ENCODE measurements around the gene SMG6. TPM values are rescaled to one million over a fixed set of nuclear protein-coding genes. Genes with fewer than 3 reads are reported as not detected.
"Not testable (repeated sequence)": the region's sequence is repeated elsewhere in the genome, so short reads cannot be mapped to it uniquely, and the experiment has no call there.

Gene SMG6
- total RNA-seq, 1 experiment from 2014 or later = 28.6 TPM

GRCh38 chr17:2266045-2266864, 37.3 kb downstream of the SMG6 start:
- H2BK120ac ChIP-seq (ENCODE audit: low read depth, low read length, poor library complexity, severe bottlenecking) = no peak overlapping the region
- H3K4me3 Mint-ChIP-seq = no peak overlapping the region
- DNase-seq = no peak
- H3K9ac ChIP-seq (ENCODE audit: extremely low read depth, insufficient read length, low read length) = no peak overlapping the region
- no peaks in the 10 kb centered on the region for H3K9me3 ChIP-seq (ENCODE audit: control insufficient read depth, low read depth, low read length)
- H4K20me1 ChIP-seq (ENCODE audit: control insufficient read depth, insufficient read depth, insufficient read length) = no peaks in the 10 kb centered on the region
- no peak overlapping the region for H4K91ac ChIP-seq (ENCODE audit: insufficient read length, low read depth, low read length)
- H3K4ac ChIP-seq (ENCODE audit: low read depth, low read length) = no peak overlapping the region
- no peak overlapping the region for H3K4me2 ChIP-seq (ENCODE audit: insufficient read depth, insufficient read length, low read length)
- no peaks in the 10 kb centered on the region for H3K79me1 ChIP-seq (ENCODE audit: insufficient read depth, low read depth, low read length, poor library complexity, severe bottlenecking)
- no peak overlapping the region for H3K23ac ChIP-seq (ENCODE audit: insufficient read length, low read depth, low read length)
- peaks cover 0 to 29% (median 4%) of the 10 kb centered on the region in 3 experiments; a peak in 4 of 7 replicates for H3K36me3 Mint-ChIP-seq (ENCODE audit: insufficient read depth in 1 of 3, low read depth in 3 of 3)
- no peaks in the 10 kb centered on the region for H3K27me3 ChIP-seq (ENCODE audit: insufficient read depth, low read length)
- no peak overlapping the region for H3K18ac ChIP-seq (ENCODE audit: insufficient read length, low read depth, low read length)
- no peak overlapping the region for H2BK12ac ChIP-seq (ENCODE audit: insufficient read length, low read depth, low read length)
- H2AFZ ChIP-seq (ENCODE audit: low read length) = no peak overlapping the region
- WGBS (ENCODE audit: extremely low coverage, insufficient read length, low lambda C conversion rate) = no CpG with 5 or more reads among the region's 13 CpGs
- H2BK20ac ChIP-seq (ENCODE audit: low read depth, low read length, poor library complexity, severe bottlenecking) = no peak overlapping the region
- H3K4me1 Mint-ChIP-seq = no peaks in the 10 kb centered on the region
- no peaks in the 10 kb centered on the region for H3K23me2 ChIP-seq (ENCODE audit: insufficient read length, low read depth, low read length, poor library complexity, severe bottlenecking)
- H3K56ac ChIP-seq (ENCODE audit: insufficient read length, low read depth, low read length) = no peak overlapping the region
- H3K79me2 ChIP-seq (ENCODE audit: insufficient read depth, low read length) = no peaks in the 10 kb centered on the region
- no peak overlapping the region for H3K27ac ChIP-seq (ENCODE audit: insufficient read length, low read depth, low read length)
- no peak overlapping the region for H3T11ph ChIP-seq (ENCODE audit: low read length)
- no peak overlapping the region for H3K14ac ChIP-seq (ENCODE audit: insufficient read depth, low read length)
- no peak overlapping the region for H2BK15ac ChIP-seq (ENCODE audit: low read depth, low read length)
- no peak overlapping the region for H4K5ac ChIP-seq (ENCODE audit: insufficient read length, low read depth, low read length)
- H3K27ac Mint-ChIP-seq = no peak overlapping the region; a peak in 1 of 7 replicates
- H3K4me1 ChIP-seq (ENCODE audit: insufficient read depth, low read length) = no peaks in the 10 kb centered on the region
- H2BK5ac ChIP-seq (ENCODE audit: insufficient read length, low read length) = no peak overlapping the region
- H4K8ac ChIP-seq (replicated peaks; ENCODE audit: insufficient read length, low read depth, low read length) = no peak overlapping the region
- H3K27me3 Mint-ChIP-seq (ENCODE audit: low read depth) = no peaks in the 10 kb centered on the region
- TF ChIP-seq, protein P1, sequence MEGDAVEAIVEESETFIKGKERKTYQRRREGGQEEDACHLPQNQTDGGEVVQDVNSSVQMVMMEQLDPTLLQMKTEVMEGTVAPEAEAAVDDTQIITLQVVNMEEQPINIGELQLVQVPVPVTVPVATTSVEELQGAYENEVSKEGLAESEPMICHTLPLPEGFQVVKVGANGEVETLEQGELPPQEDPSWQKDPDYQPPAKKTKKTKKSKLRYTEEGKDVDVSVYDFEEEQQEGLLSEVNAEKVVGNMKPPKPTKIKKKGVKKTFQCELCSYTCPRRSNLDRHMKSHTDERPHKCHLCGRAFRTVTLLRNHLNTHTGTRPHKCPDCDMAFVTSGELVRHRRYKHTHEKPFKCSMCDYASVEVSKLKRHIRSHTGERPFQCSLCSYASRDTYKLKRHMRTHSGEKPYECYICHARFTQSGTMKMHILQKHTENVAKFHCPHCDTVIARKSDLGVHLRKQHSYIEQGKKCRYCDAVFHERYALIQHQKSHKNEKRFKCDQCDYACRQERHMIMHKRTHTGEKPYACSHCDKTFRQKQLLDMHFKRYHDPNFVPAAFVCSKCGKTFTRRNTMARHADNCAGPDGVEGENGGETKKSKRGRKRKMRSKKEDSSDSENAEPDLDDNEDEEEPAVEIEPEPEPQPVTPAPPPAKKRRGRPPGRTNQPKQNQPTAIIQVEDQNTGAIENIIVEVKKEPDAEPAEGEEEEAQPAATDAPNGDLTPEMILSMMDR (conservative IDR thresholded peaks at IDR 0.05) = no peak
- no peaks in the 10 kb centered on the region for H3K9me3 Mint-ChIP-seq
- H2AK5ac ChIP-seq (ENCODE audit: insufficient read length, low read length) = no peak overlapping the region

- H3K4me1 Mint-ChIP-seq; H3K56ac ChIP-seq (ENCODE audit: insufficient read length, low read depth, low read length); H3K79me1 ChIP-seq (ENCODE audit: insufficient read depth, low read depth, low read length, poor library complexity, severe bottlenecking); H4K5ac ChIP-seq (ENCODE audit: insufficient read length, low read depth, low read length); H3K9ac ChIP-seq (ENCODE audit: extremely low read depth, insufficient read length, low read length); H2BK120ac ChIP-seq (ENCODE audit: low read depth, low read length, poor library complexity, severe bottlenecking); H3K9me3 ChIP-seq (ENCODE audit: control insufficient read depth, low read depth, low read length); H3K27me3 ChIP-seq (ENCODE audit: insufficient read depth, low read length); H3K27ac Mint-ChIP-seq; H4K91ac ChIP-seq (ENCODE audit: insufficient read length, low read depth, low read length); H3K4me1 ChIP-seq (ENCODE audit: insufficient read depth, low read length); H2BK5ac ChIP-seq (ENCODE audit: insufficient read length, low read length); H2AK5ac ChIP-seq (ENCODE audit: insufficient read length, low read length); H2BK12ac ChIP-seq (ENCODE audit: insufficient read length, low read depth, low read length); H3K27ac ChIP-seq (ENCODE audit: insufficient read length, low read depth, low read length); H3K14ac ChIP-seq (ENCODE audit: insufficient read depth, low read length); H3K4me3 Mint-ChIP-seq; H3K4me2 ChIP-seq (ENCODE audit: insufficient read depth, insufficient read length, low read length); H2BK15ac ChIP-seq (ENCODE audit: low read depth, low read length); H3K27me3 Mint-ChIP-seq (ENCODE audit: low read depth); H4K20me1 ChIP-seq (ENCODE audit: control insufficient read depth, insufficient read depth, insufficient read length); H3K4ac ChIP-seq (ENCODE audit: low read depth, low read length); H4K8ac ChIP-seq (replicated peaks; ENCODE audit: insufficient read length, low read depth, low read length); H2BK20ac ChIP-seq (ENCODE audit: low read depth, low read length, poor library complexity, severe bottlenecking); H3K23ac ChIP-seq (ENCODE audit: insufficient read length, low read depth, low read length); H3K79me2 ChIP-seq (ENCODE audit: insufficient read depth, low read length); H2AFZ ChIP-seq (ENCODE audit: low read length); H3T11ph ChIP-seq (ENCODE audit: low read length); H3K9me3 Mint-ChIP-seq; H3K18ac ChIP-seq (ENCODE audit: insufficient read length, low read depth, low read length); DNase-seq; H3K23me2 ChIP-seq (ENCODE audit: insufficient read length, low read depth, low read length, poor library complexity, severe bottlenecking): not testable (repeated sequence)
- peaks cover 0 to 27% (median 4%) of the 10 kb centered on the region in 3 experiments; a peak in 3 of 7 replicates for H3K36me3 Mint-ChIP-seq (ENCODE audit: insufficient read depth in 1 of 3, low read depth in 3 of 3)
- no CpG with 5 or more reads among the region's 10 CpGs for WGBS (ENCODE audit: extremely low coverage, insufficient read length, low lambda C conversion rate)
These were observed 38.4 kb downstream of the SMG6 start for GRCh38 chr17:2265166-2265565.
